ENCODE data around the gene ARSG.

Gene ARSG

GRCh38 chr17:68452724-68453290 is 161.5 kb downstream of the ARSG start:
- DNase-seq (ENCODE audit: low spot score), result no peak

GRCh38 chr17:68453991-68454665 is 162.8 kb downstream of the ARSG start:
- no peak for DNase-seq (ENCODE audit: low spot score)

DNA sequence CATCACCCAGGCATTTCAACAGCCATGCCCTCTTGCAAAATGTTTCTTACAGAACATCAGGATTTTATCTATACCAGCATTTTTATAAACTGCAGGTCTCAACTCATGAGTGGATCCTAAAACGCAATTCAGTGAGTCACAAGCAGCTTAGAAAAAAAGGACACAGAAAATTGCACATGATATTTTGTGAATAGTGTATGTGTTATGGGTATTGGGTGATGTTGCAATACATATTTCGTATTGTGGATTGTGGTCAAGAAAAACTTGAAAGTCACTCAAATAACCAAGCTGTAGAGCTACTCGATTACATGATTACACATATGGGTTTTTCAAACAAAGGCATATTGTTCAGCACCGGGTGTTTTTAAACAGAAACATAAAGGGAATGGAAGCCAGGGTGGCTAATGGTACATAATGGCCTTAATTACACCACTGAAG is 164.6 kb downstream of the ARSG start:
- DNase-seq (ENCODE audit: low spot score), result peak; percentile 60

DNA sequence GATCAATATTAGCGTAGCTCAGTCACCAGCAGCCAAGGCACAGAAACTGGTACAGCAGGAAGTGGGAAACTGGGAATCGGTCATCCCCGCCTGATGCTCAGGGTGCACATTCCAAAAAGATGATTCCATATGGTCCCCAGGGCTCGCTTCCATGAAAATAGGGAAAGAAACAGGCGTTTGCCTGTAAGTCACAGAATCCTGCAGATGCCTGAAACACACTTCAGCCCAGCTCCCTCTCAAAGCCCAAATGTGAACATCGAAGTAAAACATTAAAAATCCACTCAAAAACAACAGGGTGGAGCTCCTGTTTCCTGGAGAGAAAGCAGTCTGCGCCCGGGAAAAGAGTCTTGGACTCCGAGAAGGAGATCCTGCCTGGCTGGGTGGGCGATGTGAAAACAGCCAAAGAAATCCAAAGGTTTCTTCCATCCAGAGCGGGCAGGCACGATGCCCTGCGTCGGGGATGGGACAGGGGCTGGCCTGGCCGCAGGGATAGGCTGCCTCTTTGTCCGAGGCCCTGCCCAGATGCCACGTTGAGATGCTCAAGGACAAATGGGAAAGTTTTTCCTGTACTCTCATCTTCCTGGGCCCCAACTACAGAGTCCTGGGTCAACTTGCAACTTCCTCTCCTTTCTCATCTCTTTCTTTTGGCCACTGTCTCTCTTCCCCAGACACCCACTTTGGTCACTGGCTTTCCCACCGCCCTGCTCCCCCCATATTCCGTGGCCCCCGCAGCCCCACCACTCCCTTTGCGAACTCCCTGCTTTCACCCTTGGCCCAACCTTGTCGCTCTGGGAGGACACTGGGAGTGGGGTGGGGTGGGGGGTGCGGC is 165.3 kb downstream of the ARSG start:
- DNase-seq (ENCODE audit: low spot score), result peak; percentile 61

- no peak for DNase-seq (ENCODE audit: low spot score)
Measured at GRCh38 chr17:68457168-68457538, 165.9 kb downstream of the ARSG start, which contains the start of gene WIPI1. WIPI1 (minus strand) TSS chr17:68457496; CDS start chr17:68457421, 75 bp downstream.

GRCh38 chr17:68457539-68458259 is 166.4 kb downstream of the ARSG start:
- peak; percentile 91 for DNase-seq (ENCODE audit: low spot score)

GRCh38 chr17:68458260-68459036 is 167.2 kb downstream of the ARSG start:
- DNase-seq (ENCODE audit: low spot score), result no peak

DNA sequence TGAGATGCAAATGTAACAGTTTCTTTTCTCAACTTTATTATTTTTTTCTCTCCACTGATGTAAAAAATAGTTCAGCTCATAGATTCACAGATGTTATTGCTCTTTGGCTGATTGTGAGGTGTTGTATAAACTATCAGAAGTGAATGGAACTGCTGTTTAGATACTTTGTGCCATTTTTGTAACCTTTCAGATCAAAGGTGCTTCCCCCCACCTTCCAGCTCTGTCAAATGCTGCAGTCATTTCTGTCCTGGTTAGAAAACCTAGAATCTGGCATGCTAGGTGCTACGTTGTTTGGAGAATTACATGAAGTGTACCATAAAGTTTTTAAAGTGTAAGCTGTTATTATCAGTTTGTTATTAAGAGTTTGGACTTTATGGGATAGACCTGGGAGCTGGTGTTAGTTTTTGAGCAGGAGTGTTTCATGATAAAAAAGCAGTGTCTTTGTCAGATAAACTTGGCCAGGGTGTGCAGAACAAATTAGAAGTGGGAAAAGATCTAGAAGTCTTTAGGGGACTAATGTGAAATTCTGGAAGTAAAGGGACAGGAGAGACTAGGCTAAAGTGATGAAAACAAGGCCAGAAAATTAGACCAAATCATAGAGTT is 167.8 kb downstream of the ARSG start:
- no peak for DNase-seq (ENCODE audit: low spot score)

GRCh38 chr17:68460146-68460545 is 168.9 kb downstream of the ARSG start:
- DNase-seq (ENCODE audit: low spot score), result no peak

- DNase-seq (ENCODE audit: low spot score), result no peak
Measured at GRCh38 chr17:68460715-68461114, 169.4 kb downstream of the ARSG start.

DNA sequence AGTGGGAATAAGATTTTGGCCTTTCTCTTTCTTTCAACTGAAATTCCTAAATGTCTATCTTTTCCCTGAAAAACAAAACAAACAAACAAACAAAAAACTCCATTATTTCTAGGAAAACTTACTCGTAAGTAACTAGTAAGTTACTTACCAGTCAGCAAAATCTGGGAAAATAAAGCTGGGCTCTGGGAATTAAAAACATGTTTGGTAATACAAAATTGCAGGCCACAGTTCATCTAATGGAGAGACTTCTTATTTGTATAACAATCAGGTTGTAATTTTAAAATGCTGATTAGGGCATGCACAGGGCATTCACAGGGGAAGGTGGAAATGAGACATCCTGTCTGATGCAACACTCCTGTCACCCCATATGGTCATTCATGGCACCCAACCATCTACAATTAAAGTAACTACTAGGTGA is 169.8 kb downstream of the ARSG start:
- no peak for DNase-seq (ENCODE audit: low spot score)

- DNase-seq (ENCODE audit: low spot score), result no peak
Measured at GRCh38 chr17:68461589-68461988, 170.3 kb downstream of the ARSG start.

DNA sequence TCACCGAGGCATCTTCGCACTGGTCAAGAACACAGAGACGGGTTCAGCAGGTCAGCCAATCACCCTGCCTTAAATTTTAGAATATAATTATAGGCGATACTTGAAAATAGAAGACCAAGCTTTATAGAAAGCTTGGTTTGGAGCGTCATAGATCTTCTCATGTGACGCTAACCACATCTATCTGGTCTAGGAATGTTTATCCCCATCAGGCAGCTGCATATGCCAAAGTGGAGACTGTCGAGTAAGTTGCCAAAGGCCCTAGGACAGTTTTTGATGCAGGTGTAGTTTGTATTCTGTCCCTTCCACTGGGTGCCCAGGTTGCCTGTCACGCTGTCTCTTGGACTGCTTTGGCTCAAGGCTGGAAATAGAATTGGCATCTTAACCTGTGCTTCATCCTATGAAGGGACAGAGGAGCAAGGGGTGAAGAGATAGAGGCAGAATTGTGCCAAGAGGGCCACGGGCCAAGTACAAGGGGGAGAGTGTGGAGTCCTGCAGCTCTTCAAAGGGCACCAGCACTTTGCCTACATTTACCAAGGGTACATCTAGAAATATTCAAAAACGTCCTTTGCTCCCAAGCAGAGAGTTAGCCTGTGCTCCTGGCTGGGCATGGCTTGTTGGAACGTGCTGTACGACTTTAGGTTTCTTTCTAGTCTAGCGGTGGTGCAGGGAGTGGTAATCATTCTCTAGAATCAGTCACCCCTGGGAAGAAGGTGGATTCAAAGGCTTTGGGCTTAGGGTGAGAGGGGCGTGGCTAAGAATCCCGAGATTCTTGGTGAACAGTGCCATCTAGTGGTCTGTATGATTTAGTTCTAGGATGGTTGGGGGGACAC is 171.3 kb downstream of the ARSG start:
- peak; percentile 62 for DNase-seq (ENCODE audit: low spot score)

- no peak for DNase-seq (ENCODE audit: low spot score)
Measured at GRCh38 chr17:68463211-68464019, 172.1 kb downstream of the ARSG start.

DNA sequence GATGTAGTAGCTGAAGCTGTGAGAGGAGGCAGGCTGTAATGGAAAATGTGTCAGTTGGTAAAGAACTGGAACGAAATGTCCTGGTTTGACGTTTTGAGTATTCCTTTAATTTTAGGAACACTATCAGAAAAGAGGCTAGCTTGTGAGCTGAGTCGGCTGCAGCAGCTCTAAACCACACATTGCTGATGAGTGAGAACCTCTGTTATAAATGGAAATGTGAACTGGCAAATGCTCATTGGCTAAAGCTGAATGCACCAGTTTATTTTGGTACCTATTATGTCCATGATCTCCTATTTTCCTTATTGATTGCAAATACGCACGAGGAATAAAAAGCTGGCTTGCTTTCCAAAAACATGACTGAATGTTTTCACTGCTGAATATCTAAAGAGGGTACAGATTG is 177.0 kb downstream of the ARSG start:
- DNase-seq (ENCODE audit: low spot score), result no peak

DNA sequence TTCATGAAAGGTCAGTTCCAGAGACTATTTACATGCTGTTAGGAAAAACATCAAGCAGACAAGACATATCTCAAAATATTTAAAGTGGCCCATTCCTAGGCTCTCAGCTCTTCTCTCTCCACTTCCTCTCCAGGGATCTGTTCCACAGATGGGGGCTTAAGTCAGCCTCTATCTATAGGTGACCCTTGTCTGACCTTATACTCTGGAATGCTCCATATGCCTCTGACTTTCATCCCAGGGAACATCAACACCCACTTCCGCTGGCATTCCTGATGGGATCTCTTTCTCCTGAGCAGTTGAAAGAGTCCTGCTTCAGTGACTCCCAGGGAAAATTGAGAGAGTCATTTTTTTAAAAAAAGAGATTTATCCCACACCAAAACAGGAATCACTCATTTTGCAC is 177.5 kb downstream of the ARSG start:
- no peak for DNase-seq (ENCODE audit: low spot score)

Data from COLO829 (cell line).